Stimulated activated CD4-positive, alpha-beta T cell treated with anti-CD3 and anti-CD28 coated beads, Interleukin-2, amount 100 ng/mL, for 4 hours (primary cell): ENCODE measurements around the gene ZCCHC4.

Experiments
- DNase-seq: peaks from one replicate; pipeline ENCODE4 v3.0.0-alpha.2; 2020; ENCODE audit warnings: low read depth

The ZCCHC4 gene

DNA sequence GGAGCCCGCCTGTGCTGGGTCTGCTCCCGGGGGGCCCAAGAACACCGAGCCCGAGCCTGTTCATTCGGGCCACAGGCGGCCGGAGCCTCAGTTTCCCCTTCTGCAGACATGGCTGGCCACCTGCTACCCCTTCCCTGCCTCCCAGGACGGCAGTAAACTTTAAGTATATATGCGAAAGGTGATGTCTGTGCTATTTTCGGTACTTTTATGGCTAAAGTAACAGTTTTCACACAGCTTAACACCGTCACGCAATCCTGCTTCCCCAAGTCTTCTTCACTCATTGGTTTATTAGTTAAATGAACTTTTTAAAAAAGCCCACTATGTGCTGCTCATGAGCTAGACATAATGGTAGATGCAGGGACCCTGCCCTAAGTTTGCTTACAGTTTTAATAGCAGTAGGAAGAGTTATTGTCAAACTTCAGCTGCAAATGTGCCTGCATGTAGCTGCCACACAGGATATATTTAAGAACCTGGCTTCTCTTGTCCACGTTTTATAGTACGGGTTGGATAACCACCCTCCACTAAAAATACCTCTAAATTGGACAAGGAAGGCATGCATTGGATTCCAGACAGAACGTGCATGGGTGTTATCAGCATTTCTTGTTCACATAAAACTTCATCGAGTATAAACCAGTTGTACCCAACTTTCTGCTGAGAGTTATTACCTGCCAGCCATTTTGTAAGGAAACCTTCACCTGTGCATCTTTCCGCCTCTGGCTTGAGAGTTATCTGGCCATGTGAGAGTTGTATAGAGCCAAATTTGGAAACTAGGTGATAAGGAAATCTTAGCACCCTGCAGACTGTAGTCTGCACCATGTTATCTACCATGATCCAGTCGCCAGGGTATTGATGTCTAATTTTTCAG lies 65.2 kb downstream of the ZCCHC4 start:
- no peak for DNase-seq

DNA sequence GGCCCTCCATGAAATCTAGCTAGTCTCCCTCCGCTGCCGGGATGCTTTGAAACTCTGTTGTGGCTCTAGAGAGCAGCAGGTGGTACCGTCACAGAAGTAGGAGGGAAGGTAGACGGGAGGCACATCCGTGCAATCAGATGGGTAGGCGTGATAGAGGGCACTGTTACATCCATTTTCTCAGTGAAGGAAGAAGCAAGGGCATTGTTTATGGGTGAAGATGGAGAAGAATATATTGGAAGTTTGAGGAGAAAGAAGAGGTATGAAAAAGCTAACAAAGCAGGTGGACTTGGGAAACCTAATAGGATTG lies 65.8 kb downstream of the ZCCHC4 start:
- DNase-seq, result no peak

DNA sequence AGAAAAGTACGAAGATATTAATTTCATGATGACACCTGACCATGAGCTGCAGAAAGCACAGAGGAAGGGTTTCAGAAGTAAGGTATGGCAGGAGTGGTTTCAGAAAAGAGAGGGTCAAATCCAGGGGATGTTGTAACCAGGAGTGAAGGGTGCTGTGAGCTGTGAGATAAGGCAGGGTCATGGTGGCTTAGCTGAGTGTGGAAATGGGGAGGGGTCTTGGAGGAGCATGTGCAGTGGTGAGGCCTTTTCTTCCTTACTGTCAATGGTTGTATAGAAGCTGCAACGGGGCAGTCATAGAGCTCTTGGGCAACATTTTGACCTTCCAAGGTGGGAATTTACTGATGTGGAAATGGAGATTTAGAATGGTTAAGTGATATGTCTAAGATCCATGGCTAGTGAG lies 67.0 kb downstream of the ZCCHC4 start:
- no peak for DNase-seq

DNA sequence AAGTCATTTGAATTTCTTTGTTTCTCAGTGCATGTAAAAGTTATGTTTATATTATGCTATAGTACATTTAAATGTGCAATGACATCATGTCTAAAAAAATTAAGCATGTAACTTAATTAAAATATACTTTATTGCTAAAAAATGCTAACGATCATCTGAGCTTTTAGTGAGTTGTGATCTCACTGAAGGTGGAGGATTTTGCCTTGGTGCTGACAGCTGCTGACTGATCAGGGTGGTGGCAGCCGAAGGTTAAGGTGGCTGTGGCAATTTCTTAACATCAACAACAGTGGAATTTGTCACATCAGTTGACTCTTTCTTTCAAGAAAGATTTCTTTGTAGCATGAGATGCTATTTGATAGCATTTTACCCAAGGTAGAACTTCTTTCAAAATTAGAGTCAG lies 71.1 kb downstream of the ZCCHC4 start:
- no peak for DNase-seq

DNA sequence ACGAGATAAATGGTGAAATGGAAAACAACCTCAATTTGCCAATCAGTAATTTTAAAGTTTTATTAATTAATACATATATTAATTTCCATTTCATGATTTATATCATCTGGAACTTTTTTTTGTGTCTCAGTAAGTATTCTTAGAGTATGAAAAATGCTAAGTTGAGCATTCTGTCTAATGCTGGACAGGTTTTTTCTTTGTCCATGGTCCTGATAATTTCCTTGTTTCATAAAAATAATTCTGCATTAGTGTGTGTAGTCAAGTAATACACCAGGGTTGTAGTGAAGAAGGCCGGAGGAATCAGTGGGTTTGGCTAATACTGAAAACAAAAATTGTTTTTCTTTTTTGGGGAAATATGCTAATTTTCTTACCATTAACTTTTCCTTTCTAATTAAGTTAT lies 74.4 kb downstream of the ZCCHC4 start:
- DNase-seq, result no peak

DNA sequence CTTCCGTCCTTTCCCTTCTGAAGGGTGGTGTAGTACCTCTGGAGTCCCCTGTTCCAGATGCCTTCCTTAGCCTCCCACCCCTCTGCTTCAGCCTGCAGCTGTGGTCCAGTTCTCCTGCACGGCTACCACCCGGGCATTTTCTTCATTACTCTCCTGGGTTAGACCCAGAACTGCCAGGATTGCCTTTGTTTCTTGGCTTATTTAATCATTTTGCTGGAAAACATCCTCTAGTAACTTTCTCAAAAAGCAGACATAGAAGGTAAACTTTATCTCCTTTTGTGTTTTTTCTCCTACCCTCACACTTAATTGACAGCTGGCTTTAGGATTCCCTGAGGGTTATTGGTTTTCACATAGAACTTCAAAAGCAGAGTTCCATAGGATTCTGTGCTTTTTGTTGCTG lies 84.7 kb downstream of the ZCCHC4 start:
- DNase-seq, result no peak

DNA sequence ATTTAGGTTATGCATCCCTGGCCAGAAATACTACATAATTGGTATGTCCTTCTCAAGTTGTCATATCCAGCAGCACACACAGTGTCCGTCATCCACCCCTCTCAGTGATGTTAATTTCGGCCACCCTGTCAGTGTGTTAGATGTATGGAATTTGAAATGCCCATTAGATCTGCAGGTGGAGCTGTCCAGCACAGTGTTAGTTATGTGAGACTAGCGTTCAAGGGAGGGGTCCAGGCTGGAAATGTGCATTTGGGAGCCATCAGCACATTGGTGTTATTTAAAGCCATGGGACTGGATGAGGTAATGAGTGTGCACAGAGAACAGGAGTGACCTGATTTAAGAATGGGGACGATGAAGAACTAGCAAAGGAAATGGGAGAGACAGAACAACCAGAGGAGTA lies 86.9 kb downstream of the ZCCHC4 start:
- no peak for DNase-seq

DNA sequence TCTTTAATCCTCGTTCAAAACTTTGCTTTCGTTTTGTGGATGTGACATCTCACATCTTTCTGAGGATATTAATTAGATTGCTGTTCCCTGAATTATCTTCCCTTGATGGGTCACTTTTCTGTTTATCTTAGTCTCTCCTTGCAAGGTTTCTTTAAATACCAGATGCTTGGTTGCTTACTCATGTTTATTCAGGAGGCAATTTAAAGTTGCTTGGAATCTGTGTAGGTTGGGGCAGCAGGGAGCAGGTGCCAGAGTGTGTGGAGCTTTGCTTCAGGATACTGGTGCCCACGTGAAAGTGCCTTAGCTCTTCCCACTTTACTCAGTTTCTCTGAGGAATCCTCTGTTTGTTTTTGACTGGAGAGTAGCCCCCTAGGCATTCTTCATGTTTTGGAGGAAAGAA lies 88.5 kb downstream of the ZCCHC4 start:
- DNase-seq, result no peak

- DNase-seq, result no peak
Observed at GRCh38 chr4:25402521-25402920, 89.9 kb downstream of the ZCCHC4 start.

DNA sequence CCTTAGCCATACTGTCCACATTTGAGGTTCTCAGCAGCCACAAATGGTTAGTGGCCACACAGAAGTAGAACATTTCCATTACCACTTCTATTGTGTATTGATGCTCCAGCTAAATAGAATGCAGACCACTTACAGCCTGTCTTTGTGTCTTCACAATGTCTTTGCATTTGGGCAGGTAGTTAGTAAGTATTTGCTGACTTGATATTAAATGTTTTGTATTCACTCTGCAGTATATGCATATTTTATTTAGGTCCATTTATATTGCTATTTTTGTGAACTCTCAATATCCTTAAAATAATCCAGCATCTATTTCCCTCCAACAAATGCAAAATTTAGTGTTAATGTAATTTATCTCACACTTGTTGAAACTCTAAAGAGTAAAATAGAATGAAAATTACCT lies 91.1 kb downstream of the ZCCHC4 start:
- no peak for DNase-seq

- no peak for DNase-seq
Observed at GRCh38 chr4:25405453-25405852, 92.9 kb downstream of the ZCCHC4 start.

GRCh38 chr4:25406081-25406692 lies 93.6 kb downstream of the ZCCHC4 start:
- DNase-seq, result no peak

GRCh38 chr4:25410820-25411529 lies 98.4 kb downstream of the ZCCHC4 start:
- DNase-seq, result no peak

GRCh38 chr4:25413261-25413660 lies 100.7 kb downstream of the ZCCHC4 start:
- DNase-seq, result no peak

- DNase-seq, result no peak
Observed at GRCh38 chr4:25417014-25417413, 104.4 kb downstream of the ZCCHC4 start.
